Karpas-422 (cell line): ENCODE results near the gene SPCS3. TPM values are rescaled to one million over a fixed set of nuclear protein-coding genes. Genes with fewer than 3 reads are reported as not detected.
A peak's percentile ranks its signal among the peaks of the same experiment; 100 is the strongest.
"Not testable (repeated sequence)": the region's sequence is repeated elsewhere in the genome, so short reads cannot be mapped to it uniquely, and the experiment has no call there.

Experiments
- DNase-seq: peaks from one replicate; pipeline ENCODE4 v3.0.0-alpha.2; 2015
- H2AFZ ChIP-seq: fragments of 200-600 bp; sonication (generic); 2 replicates; pipeline ENCODE4 v1.6.1; 2014; ENCODE audit warnings: antibody characterized with exemption, low read length, mixed read lengths
- H3K27ac ChIP-seq: fragments of 200-600 bp; sonication (generic); 2 replicates; pipeline ENCODE4 v1.5.1; 2014; ENCODE audit warnings: mild to moderate bottlenecking, low read length, moderate library complexity
- H3K27me3 ChIP-seq: fragments of 200-600 bp; sonication (generic); 2 replicates; pipeline ENCODE4 v1.6.1; 2014; ENCODE audit warnings: low read length, mixed read lengths
- H3K36me3 ChIP-seq: fragments of 200-600 bp; sonication (generic); 2 replicates; pipeline ENCODE4 v1.6.1; 2014; ENCODE audit warnings: low read length, mixed read lengths; ENCODE audit not compliant: insufficient read depth
- H3K4me1 ChIP-seq: fragments of 200-600 bp; sonication (generic); 2 replicates; pipeline ENCODE4 v1.6.1; 2014; ENCODE audit warnings: mild to moderate bottlenecking, low read length, mixed read lengths
- H3K4me2 ChIP-seq: fragments of 200-600 bp; sonication (generic); 2 replicates; pipeline ENCODE4 v1.6.1; 2014; ENCODE audit warnings: low read length, low read depth, mild to moderate bottlenecking; ENCODE audit not compliant: poor library complexity, severe bottlenecking
- H3K4me3 ChIP-seq: fragments of 200-600 bp; sonication (generic); 2 replicates; pipeline ENCODE4 v1.5.1; 2014; ENCODE audit warnings: mild to moderate bottlenecking, antibody characterized with exemption, low read length, mixed read lengths
- H3K79me2 ChIP-seq: fragments of 200-600 bp; sonication (generic); 2 replicates; pipeline ENCODE4 v1.6.1; 2014; ENCODE audit warnings: mild to moderate bottlenecking, low read length, mixed read lengths
- H3K9ac ChIP-seq: fragments of 200-600 bp; sonication (generic); 2 replicates; pipeline ENCODE4 v1.6.0; 2014; ENCODE audit warnings: low read length
- H3K9me2 ChIP-seq: fragments of 200-600 bp; sonication (generic), shearing (Covaris generic); replicated peaks from 2 replicates; pipeline ENCODE4 v1.6.0; 2014; ENCODE audit warnings: mild to moderate bottlenecking, low read length, moderate library complexity; ENCODE audit not compliant: insufficient read depth
- H3K9me3 ChIP-seq: fragments of 300-700, 200-600 bp; sonication (generic); 2 replicates; pipeline ENCODE4 v1.6.1; 2014; ENCODE audit warnings: low read length, mixed read lengths
- H4K20me1 ChIP-seq: fragments of 200-600 bp; sonication (generic); 2 replicates; pipeline ENCODE4 v1.6.1; 2014; ENCODE audit warnings: mild to moderate bottlenecking, antibody characterized with exemption, low read length, low read depth; ENCODE audit not compliant: insufficient read depth
- total RNA-seq: library from RNA; depleted of rRNA; stranded (reverse); fragments of >200 nt; shearing (Covaris generic); gene quantifications from 2 replicates; pipeline ENCODE4 v1.2.3, GENCODE V29; 2014; ENCODE audit warnings: low replicate concordance

Gene SPCS3
- total RNA-seq, 1 experiment from 2014 or later = 76.3 TPM

DNA sequence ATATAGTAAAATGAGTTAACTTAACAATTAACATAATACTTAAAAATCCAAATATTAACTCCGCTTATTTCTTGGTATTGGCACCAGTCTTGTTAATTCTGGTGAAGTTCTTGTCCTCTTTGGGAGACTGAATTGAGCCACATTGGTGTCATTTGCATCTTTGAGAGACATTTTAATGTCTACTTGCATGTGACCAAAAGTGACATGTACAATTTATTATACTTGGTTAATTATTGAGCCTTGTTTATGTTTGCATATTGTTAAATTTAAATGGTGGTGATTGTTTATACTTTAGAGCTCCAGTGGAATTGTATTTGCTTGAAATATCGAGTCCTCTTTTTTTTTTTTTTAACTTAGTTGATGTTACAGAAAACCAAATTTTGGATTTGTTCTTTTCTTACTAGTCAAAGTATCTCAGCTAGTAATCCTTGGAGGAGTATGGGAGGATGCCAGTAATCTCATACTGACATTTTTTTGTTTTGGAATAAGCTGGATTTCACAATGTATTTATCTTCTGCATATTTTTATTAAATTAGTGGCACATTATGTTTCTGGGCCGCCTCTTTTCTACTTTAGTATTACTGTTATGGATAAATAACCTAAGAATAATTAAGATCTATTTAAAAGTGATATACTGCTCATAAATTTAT lies 3.9 kb downstream of the SPCS3 start:
- no peaks in the 10 kb centered on the region for H3K9me2 ChIP-seq
- H3K4me1 ChIP-seq = peaks cover 31% of the 10 kb centered on the region
- no peaks in the 10 kb centered on the region for H3K27me3 ChIP-seq
- no peaks in the 10 kb centered on the region for H3K9me3 ChIP-seq
- H3K9ac ChIP-seq = no peak overlapping the region
- peaks cover 69% of the 10 kb centered on the region for H3K79me2 ChIP-seq
- H2AFZ ChIP-seq = no peak overlapping the region
- peaks cover 5% of the 10 kb centered on the region for H4K20me1 ChIP-seq
- peaks cover 24% of the 10 kb centered on the region; the same call in 1 of the 2 replicates for H3K36me3 ChIP-seq
- H3K4me2 ChIP-seq = peak overlapping the region; percentile 85
- H3K4me3 ChIP-seq = no peak overlapping the region
- H3K27ac ChIP-seq = no peak overlapping the region; the same call in 1 of the 2 replicates
- DNase-seq = no peak

- not testable (repeated sequence) for H3K4me2 ChIP-seq, H3K27ac ChIP-seq
- H3K4me1 ChIP-seq = peaks cover 25% of the 10 kb centered on the region
These were observed 5.1 kb downstream of the SPCS3 start for GRCh38 chr4:176324876-176325275.

DNA sequence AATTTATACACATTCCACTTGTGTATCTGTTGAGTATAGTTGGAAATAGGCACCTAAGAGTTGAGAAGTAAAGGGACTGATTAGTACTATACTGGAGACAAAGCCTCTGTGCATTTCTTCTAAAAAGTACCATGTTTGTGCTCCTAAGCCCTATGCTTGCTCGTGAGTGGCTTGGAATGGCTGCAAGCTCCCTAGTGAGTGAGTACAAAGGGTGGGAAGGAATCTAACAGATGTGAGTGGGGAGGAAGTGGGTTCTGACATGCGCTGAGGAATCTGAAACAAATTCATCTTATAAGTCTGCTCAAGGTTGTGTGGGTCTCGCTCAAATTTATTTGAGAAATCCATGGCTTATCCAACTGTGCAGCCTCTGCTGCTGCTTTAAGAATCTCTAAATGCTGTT lies 13.3 kb downstream of the SPCS3 start:
- H3K27me3 ChIP-seq = no peaks in the 10 kb centered on the region
- H3K9me2 ChIP-seq = no peaks in the 10 kb centered on the region
- no peak overlapping the region for H2AFZ ChIP-seq
- peaks cover 3% of the 10 kb centered on the region; the same call in 1 of the 2 replicates for H3K4me1 ChIP-seq
- H3K79me2 ChIP-seq = peaks cover under 1% of the 10 kb centered on the region; the same call in 1 of the 2 replicates
- H3K4me3 ChIP-seq = no peak overlapping the region
- H3K27ac ChIP-seq = no peak overlapping the region
- peaks cover 12% of the 10 kb centered on the region; the same call in 1 of the 2 replicates for H3K36me3 ChIP-seq
- no peak overlapping the region for H3K9ac ChIP-seq
- no peaks in the 10 kb centered on the region for H3K9me3 ChIP-seq
- no peak for DNase-seq
- H3K4me2 ChIP-seq = no peak overlapping the region
- H4K20me1 ChIP-seq = no peaks in the 10 kb centered on the region

More at GRCh38 chr4:176324876-176325275, 5.1 kb downstream of the SPCS3 start:
- H3K27me3 ChIP-seq, H3K9me2 ChIP-seq, H2AFZ ChIP-seq, H3K9ac ChIP-seq, H3K9me3 ChIP-seq, H4K20me1 ChIP-seq, H3K4me3 ChIP-seq, DNase-seq: not testable (repeated sequence)
- H3K79me2 ChIP-seq = peaks cover 69% of the 10 kb centered on the region
- H3K36me3 ChIP-seq = peaks cover 29% of the 10 kb centered on the region; the same call in 1 of the 2 replicates

- no peak overlapping the region for H3K27ac ChIP-seq
- no peak overlapping the region for H3K4me2 ChIP-seq
These were observed 14.3 kb downstream of the SPCS3 start for GRCh38 chr4:176334066-176334465.

DNA sequence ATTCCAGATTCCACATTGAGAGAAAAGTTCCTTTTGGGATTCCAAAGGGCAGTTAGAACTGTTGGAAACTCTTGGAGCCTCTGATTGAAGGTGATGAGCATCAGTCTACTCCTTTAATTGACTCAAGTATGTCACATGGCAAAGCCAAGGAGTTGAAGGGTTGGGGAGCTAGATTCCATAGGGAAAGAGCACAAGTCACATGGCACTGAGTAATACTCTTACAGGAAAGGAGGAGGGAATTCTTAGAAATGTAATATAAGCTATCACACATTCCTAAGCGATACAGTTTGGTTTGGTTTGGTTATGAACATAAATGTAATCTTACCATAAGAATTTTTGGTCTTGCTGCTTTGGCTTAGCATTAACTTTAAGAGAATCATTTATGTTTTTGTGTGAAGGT lies 15.7 kb downstream of the SPCS3 start:
- Histone ChIP-seq H3K79me2 (no peaks in the 10 kb centered on the region), H3K27me3 (no peaks in the 10 kb centered on the region), H3K27ac (no peak overlapping the region), H3K9me2 (no peaks in the 10 kb centered on the region), H3K4me2 (no peak overlapping the region), H3K4me3 (no peak overlapping the region), H2AFZ (no peak overlapping the region), H3K9ac (no peak overlapping the region), H3K9me3 (no peaks in the 10 kb centered on the region), H4K20me1 (no peaks in the 10 kb centered on the region), H3K36me3 (0 out of 2 replicates have a peak, but pooled peaks cover under 1% of the 10 kb centered on the region), H3K4me1 (peaks cover 4% of the 10 kb centered on the region; the same call in 1 of the 2 replicates)
- DNase-seq = no peak

More at GRCh38 chr4:176334066-176334465, 14.3 kb downstream of the SPCS3 start:
- Histone ChIP-seq H2AFZ (no peak overlapping the region), H3K9me3 (no peaks in the 10 kb centered on the region), H3K79me2 (no peaks in the 10 kb centered on the region), H3K4me3 (no peak overlapping the region), H3K27me3 (no peaks in the 10 kb centered on the region), H3K36me3 (peaks cover 10% of the 10 kb centered on the region; the same call in 1 of the 2 replicates), H4K20me1 (no peaks in the 10 kb centered on the region), H3K9ac (no peak overlapping the region), H3K4me1 (peaks cover 3% of the 10 kb centered on the region; the same call in 1 of the 2 replicates), H3K9me2 (no peaks in the 10 kb centered on the region)
- DNase-seq = no peak

- no peak for DNase-seq
- no peaks in the 10 kb centered on the region for H3K79me2 ChIP-seq
- no peaks in the 10 kb centered on the region for H4K20me1 ChIP-seq
- no peak overlapping the region for H3K27ac ChIP-seq
- H3K4me2 ChIP-seq = no peak overlapping the region
- no peaks in the 10 kb centered on the region for H3K36me3 ChIP-seq
- no peaks in the 10 kb centered on the region for H3K27me3 ChIP-seq
- H3K9me2 ChIP-seq = no peaks in the 10 kb centered on the region
- H3K9ac ChIP-seq = no peak overlapping the region
- no peak overlapping the region for H2AFZ ChIP-seq
- no peak overlapping the region for H3K4me3 ChIP-seq
- H3K4me1 ChIP-seq = peaks cover 7% of the 10 kb centered on the region; the same call in 1 of the 2 replicates
- H3K9me3 ChIP-seq = no peaks in the 10 kb centered on the region
These were observed 20.4 kb downstream of the SPCS3 start for GRCh38 chr4:176339936-176340761.

DNA sequence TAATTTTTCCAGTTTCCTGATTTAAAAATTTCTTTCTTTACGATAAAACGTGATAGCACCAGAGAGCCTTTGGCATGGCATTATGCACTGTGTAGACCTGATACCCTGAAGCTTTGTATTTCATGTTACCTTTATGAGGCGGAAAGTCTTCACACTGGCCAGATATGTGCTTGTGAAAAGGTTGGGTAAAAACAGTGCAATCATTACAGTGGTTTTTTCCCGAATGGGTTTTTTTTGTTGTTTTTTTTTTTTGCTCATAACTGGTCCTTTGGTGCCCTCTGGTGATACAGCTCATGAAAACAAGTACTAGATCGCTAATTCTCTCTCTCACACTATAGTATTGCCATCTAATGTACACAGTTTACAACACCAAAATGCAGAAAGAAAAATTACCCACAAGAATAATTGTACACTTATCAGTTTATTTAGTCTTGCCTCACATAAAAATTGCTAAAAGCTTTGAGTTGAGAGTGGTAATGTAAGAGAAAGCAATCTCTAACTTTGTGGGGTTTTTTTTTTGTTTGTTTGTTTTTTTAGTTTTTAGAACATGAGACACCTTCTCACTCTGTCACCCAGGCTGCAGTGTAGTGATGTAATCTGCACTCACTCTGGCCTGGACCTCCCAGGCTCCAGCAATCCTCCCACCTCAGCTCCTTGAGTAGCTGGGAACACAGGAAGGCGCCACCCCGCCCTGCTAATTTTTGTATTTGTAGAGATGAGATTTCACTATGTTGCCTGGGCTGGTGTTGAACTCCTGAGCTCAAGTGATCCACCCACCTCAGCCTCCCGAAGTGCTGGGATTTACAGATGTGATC lies 21.3 kb downstream of the SPCS3 start:
- Histone ChIP-seq H3K79me2 (no peaks in the 10 kb centered on the region), H3K27ac (no peak overlapping the region), H3K9me2 (no peaks in the 10 kb centered on the region), H3K9ac (no peak overlapping the region), H4K20me1 (no peaks in the 10 kb centered on the region), H3K4me1 (peaks cover 5% of the 10 kb centered on the region; the same call in 1 of the 2 replicates), H3K9me3 (no peaks in the 10 kb centered on the region), H3K27me3 (no peaks in the 10 kb centered on the region), H3K4me3 (no peak overlapping the region), H3K36me3 (no peaks in the 10 kb centered on the region), H3K4me2 (no peak overlapping the region), H2AFZ (no peak overlapping the region)
- peak; percentile 66 for DNase-seq
